HG03097 (cell line): ENCODE measurements around the gene EXOC4.

Experiments used
- ATAC-seq: cut with Tn5 transposase; IDR thresholded peaks from one replicate; pipeline ENCODE4 v1.9.1; 2021; ENCODE audit not compliant: unreplicated experiment, low FRiP score

EXOC4 gene

DNA sequence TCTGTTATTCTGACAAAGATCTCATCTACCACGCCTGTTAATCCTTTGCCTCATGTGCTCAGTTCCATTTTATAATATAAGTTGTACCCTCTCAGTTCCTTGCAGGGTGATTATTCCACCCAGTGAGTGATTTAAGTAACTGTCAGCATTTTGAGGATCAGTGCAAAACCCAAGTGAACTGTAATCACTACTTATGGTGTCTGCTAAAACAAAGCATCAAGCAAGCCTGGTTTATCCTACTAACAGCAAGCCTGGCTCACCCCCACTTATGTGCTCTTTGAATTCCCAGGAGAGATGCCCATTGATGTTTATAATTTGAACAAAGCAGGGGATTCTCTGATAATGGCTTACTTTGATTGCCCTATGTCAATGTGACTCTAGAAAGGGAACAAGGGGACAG is 687.5 kb downstream of the EXOC4 start:
- ATAC-seq = no peak

DNA sequence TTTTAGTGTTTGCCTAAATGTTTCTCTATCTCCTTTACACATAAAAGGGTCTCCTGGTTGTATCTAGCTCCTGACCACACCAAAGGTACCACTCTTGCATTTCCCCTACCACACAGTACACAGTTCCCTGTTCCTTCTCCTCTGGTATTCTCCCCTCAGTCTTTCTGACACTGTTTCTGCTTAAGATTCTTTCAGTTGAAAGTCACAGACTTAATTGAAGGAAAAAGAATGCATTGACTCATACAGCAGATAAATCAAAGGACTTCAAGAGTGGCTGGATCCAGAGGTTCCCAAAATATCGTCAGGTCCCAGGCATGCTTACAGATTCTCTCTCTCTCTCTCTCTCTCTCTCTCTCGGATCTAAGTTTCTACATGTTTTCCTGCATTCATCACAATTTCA is 688.6 kb downstream of the EXOC4 start:
- ATAC-seq = no peak

- ATAC-seq = no peak
Measured at GRCh38 chr7:133945497-133945896, 692.6 kb downstream of the EXOC4 start.

- ATAC-seq = no peak
Measured at GRCh38 chr7:133947458-133948254, 694.8 kb downstream of the EXOC4 start.

DNA sequence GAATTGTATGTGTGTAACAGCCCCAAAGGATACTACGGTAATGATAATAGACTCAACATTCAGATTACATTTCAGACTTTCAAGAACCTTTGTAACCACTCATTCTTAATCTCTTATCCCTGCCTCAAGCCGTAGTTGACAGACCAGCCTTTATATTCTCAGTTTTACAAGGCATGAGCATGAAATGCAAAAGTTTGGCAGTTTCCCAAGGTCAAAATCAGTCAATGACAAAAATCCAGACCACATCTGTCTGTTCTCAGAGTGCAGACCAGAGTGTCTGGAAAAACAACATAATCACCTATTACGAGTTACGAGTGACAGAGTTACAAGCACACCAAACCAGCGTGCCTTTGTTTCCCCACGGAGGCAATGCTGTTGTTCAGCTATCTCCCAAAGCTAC is 695.7 kb downstream of the EXOC4 start:
- ATAC-seq = no peak

- ATAC-seq = no peak
Measured at GRCh38 chr7:133950855-133951254, 698.0 kb downstream of the EXOC4 start.

DNA sequence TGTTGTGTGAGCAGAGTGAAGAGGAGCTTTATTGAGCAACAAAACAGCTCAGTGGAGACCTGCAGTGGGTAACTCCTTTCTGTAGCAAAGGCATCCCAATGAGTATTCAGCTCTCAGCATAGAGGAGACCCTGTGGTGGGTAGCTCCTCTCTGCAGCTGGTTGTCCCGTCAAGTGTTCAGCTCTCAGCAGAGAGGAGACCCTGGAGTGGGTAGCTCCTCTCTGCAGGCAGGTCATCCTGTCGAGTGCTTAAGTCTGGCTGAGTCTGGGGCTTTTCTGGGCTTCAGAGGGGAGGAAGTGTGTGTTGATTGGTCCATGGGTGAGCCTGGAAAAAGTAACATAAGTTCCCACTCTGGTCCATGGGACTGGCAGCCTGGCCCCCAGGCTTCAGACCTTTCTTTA is 702.3 kb downstream of the EXOC4 start:
- no peak for ATAC-seq

DNA sequence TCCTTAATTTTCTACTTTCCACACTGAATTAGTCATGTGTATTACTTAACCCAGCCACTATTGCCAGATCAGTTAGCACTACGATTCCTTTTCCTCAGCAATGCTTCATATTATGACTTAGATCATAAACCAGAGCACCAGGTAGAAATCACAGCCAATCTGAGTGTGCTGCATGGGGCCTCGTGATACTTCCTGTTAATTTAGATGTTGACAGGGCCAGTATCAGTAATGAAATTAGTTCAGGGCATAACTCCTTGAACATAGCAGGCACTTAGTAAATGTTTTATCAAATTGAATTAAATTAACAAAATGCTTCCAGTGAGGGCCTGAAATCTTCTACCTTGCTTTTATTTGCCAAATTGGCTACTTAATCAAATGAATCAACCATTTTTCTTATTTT is 705.0 kb downstream of the EXOC4 start:
- no peak for ATAC-seq

GRCh38 chr7:133958822-133959221 is 705.9 kb downstream of the EXOC4 start:
- no peak for ATAC-seq

DNA sequence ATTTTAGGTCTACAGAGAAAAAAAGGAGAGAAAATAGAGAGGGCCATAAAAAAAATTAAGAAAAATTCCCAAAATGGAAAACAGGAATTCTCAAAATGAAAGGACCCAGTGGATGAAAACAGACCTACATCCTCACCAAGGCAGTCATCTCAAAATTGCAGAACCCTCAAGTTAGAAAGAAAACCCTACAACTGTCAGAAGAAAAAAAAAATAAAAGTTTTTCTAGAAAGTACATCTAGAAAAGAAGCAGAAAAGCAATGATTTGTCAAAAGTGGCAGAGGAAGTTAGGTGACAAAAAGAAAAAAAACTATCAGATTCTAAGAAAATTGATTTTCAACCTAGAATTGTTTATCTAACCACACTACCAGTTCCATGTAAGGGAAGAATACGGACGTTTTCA is 706.6 kb downstream of the EXOC4 start:
- no peak for ATAC-seq

DNA sequence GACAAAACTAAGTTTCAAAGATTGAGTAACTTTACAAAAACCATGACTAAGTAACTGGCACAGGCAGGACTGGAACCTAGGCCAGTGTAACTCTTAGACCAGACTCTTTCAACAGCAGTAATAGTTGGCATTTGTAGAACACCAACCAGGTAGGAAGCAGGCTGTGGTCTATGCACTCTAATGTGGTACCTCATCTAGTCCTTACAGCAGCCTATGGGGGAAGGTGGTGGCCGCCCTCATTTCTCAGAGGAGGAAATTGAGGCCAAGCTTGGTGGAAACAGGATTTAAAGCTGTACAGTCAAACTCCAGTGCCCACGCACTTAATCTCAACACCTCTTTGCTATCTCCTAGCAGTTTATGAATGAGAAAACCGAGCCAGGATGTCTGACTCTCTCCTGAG is 708.8 kb downstream of the EXOC4 start:
- ATAC-seq = no peak

DNA sequence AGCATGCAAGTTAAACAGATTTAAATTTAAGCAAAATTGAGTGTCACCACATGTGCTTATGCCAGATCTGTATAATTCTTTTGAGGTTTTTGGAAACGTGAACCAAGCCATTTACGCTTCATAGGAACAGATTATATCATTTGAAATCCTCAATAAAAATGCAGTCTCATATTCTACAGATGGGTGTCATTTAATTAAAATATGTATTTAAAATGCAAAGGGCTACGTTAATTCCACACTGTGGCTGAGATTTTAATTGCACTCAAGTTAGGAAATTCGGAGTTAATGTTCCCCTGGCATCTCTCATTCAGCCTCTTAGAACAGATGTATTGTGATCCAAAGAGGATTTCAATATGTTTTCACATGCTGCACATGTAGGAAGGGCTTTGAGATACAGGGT is 709.8 kb downstream of the EXOC4 start:
- ATAC-seq = no peak

DNA sequence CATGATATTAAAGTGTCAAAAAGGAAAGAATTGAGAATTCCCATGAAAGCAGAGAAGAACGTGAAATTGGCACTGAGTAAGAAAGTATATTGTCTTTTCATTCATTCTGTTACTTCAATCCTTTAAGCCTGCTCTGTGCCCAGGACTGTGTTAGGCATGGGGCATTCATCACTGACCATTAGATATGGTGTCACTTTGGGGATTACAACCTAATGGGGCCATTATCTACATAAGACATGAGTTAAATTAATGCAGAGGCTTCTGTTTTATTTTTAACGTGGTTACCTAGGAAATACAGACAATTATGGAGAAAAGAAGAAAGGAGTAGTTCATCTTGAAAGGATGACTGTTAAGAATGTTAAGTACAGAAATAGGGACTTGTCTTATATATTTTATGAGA is 710.8 kb downstream of the EXOC4 start:
- ATAC-seq = no peak

DNA sequence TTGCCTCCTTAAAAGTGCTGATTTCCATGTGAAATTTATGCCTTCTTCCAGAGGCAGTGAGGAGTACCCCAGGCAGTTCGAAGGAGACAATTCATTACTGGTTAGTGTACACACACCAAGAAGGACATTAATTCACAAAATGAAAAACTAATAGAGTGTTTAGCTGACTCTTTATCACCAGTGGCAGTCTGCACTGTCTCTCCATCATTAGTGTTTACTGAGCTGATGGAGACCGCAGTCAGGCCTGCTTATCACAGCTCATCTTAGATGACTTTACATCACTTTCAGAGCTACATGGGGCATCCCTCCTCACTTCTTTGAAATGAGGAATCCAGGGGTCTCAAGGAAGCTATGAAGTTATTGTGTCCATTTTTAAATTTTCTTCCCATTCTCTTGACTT is 718.7 kb downstream of the EXOC4 start:
- no peak for ATAC-seq

GRCh38 chr7:133973710-133974109 is 720.8 kb downstream of the EXOC4 start:
- ATAC-seq = no peak

- no peak for ATAC-seq
Measured at GRCh38 chr7:133975130-133975529, 722.3 kb downstream of the EXOC4 start.

- no peak for ATAC-seq
Measured at GRCh38 chr7:133976140-133976539, 723.3 kb downstream of the EXOC4 start.

DNA sequence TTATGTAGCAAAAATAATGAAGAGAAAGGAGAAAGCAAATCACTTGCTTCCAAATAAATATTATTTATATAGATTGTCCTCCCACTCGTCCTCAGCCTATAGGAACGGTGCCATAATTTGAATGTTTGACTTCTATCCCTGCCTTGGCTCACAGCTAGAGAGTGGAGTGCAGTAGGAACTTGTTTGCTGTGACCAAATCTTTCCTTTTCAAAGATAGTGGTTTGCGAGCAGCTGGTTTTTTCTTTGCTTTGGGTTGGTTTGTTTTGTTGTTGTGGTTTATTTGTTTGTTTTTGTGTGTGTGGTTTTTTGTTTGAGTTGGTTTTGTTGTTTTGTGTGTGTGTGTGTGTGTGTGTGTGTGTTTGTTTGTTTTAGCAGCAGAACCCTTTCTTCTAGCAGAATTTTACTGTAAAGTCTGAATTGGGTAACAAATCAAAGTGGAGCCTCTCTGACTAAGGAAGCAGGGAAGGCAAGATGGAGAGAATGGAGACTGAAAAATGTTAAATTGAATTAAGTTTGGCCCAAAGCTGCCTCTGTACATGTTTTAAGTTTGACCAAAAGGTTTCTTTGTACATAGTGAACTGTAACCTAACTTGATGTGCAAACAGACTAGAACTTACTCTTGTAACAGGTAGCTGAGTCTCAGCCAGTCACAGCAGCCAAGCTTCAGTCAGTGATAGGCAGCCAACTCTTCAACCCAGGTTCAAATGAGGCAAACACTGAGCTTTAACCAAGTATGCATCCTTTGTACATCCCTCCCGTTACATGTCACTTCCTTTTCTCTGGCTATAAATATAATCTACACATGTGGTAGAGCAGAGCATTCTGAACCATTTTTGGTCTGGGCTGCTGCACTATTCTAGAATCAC is 724.8 kb downstream of the EXOC4 start:
- ATAC-seq = no peak

DNA sequence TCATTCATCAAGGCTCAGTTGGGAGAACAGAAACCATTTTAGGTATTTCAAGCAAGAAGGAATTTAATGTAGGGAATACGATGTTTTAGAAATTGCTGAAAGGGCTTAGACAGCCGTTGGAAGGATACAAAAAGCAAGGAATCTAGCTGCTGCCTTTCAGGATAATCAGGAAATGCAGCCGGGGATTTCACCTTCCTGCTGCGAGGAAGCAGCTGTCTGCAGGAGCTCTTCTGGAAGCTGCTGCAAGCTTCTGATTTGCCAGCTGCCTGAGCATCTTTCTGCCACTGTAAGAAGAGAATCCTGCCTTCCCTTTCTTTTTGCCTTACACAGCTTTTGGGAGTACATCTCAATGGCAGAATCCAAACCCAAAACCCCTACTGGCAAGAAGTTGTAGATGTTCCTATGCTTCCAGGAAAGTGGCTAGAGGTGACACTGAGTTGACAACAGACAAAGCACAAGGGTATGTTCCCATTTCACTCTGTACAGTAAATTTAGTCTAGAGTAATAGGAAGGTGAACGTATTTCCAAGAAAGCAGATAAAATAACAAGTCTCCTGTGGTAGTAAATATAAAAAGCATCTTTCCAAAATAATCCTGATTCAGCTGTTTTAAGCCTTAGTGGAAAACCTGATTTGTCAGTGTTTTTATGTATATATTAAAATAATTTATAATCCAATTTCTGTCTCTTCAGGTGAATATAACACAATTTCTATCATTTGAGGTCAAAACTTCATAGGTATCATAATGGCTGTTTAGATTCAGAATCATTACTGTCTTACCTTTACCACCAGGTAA is 725.8 kb downstream of the EXOC4 start:
- ATAC-seq = no peak

DNA sequence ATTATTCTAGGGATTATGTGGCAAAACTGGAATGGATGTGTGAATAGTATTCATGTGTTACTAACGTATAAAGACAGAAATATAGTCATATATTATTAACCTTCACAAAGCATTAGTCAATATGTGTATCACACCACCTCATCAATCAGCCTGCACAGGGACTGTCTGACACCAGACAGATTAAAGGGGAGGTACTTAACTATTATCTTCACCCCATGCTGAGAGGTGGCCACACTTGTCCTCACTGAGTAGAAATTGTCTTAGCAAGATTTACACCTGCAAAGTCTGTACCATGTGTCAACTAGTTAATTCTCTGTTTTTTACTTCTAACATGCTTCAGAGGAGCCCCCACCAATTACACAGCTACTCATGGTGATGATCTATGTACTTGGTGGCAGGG is 727.9 kb downstream of the EXOC4 start:
- ATAC-seq = no peak
